GM19351 (cell line): ENCODE results near the gene KCNJ12.
"Not testable (repeated sequence)": the region's sequence is repeated elsewhere in the genome, so short reads cannot be mapped to it uniquely, and the experiment has no call there.

Experiments used
- ATAC-seq: cut with Tn5 transposase; IDR thresholded peaks from one replicate; pipeline ENCODE4 v1.9.1; 2021; ENCODE audit warnings: mild to moderate bottlenecking, moderate library complexity; ENCODE audit not compliant: unreplicated experiment

KCNJ12 gene

DNA sequence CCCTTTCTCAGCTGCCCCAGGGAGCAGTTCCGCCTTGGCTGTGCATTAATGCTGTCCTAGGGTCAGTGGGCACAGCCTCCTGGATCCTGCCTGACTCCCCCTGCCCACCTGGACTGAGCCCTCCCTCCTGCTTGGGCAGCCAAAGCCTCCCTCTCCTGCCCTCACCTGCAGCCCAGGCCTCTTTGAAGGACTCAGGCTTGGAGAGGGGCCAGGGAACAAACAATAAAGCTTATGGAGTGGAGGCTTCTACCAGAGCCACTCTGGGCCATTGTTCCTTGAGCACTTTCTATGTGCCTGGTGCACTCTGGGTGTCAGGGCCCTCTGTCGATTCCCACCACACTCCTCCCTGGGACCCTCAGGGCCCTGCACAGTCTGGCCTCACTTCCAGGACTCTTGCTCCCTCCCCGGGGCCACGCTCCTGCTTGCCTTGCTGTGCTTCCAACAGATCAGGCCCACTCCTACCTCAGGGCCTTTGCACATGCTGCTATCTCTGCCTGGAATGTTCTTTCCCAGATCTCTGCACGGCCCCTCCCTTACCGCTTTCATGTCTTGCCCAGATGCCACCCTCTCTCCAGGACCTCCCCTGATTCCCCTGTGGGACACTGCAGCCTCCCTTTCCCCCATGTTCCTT, 5.0 kb downstream of the KCNJ12 start:
- no peak for ATAC-seq

DNA sequence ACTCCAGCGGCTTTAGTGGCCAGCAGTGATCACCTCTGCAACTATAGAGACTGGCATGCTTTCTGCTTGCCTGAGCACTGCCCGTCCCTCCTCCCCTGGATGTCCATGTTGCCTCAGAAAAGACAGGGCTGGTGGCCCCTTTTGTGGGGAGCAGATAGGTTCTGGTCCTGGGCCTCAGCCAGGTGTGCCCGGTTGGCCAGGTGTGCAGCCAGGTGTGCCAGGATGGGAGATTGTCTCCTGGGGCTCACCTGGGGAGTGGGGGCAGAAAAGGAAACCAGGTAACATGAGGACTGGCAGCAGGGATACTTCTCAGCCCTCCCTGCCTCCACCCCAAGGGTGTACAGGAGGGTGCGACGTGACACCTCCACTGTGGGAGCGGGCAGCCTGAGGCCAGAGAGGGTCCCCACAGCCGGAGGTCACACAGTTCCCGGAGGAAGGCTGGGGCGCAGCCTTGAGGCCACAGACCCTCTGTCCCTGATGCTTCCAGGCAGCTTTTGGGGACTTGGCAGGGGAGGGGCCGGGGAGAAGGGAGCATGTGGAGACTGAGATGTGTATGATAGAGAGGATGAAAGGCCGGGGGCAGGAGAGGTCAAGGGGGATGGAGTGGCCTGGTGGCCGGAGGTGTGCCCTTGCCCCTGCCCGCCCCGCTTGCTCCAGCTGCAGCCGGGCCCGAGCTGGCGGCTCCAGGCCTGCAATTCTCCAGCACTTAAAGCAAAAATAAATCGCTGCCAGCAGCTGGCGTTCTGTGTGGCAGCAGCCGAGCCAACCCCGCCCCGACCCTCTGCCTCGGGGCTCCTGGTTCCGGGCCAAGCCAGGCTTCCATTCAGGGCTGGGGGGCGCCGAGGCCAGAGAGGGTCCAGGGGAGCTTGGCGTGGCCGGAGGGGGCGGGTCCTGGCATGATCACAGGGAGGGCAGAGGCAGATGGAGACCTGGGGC, 6.7 kb downstream of the KCNJ12 start:
- no peak for ATAC-seq

DNA sequence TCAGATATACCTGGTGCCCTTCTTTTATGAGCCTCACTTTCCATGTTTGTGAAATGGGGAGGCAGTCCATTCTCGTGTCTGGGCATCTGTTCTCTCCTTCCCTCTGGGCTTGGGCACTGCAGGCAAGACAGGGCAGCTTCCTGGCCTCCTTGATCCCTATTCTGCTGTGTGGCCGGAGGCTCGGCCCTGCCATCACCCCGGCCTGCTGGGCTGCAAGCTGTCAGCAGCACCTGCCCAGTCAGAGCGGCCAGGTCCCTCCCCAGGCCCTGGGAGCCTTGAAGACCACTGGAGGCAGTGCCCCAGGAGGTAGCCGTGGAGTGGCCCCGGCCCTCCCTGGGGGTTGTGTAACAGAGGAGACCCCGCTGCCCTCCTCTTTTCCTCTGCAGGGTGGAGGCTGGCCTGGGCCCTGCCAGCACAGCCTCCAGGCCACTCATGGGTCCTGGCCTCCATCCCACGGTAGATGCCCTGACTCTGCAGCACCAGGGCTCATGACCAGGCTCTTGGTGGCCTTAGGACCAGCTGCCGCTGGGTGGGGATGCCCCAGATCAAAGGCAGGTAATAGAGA, 9.2 kb downstream of the KCNJ12 start:
- ATAC-seq = no peak

DNA sequence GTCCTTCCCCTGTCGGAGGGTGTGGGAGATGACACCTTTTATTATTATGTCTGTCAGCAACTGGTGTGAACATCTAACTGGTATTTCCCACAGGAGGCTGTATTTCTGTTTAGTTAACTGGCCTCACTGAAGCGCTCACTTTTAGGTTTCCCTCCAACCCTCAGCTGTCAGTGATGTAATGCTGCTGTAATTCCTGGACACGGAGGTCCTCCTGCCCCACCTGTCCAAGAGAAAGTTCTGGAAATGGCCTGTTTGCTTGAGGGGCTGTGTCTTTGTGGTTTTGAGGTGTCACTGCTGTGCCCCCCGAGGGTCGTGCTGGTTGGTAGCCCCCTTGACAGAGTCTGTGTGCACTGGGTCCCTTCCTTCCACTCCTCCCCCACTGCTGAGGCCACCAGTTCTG, 11.5 kb downstream of the KCNJ12 start:
- no peak for ATAC-seq

DNA sequence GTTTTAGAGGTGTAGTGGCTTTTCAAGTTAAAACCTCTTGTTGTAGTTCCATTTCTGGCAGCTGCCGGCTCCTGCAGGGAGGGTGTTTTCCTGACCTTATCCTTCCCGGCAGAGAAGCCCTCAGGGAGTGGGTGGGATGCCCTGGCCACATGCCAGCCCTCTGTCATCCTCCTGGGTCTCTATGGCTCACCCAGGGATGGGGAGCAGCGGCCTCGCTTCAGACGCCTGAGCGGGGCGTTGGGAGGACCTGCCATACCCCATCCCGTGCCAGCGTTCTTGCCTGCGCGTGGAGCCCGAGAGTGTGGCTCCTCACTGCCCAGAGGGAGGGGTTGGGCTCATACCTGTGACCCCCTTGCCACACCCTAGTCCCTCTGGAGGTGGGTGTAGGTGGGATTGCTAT, 11.9 kb downstream of the KCNJ12 start:
- no peak for ATAC-seq

DNA sequence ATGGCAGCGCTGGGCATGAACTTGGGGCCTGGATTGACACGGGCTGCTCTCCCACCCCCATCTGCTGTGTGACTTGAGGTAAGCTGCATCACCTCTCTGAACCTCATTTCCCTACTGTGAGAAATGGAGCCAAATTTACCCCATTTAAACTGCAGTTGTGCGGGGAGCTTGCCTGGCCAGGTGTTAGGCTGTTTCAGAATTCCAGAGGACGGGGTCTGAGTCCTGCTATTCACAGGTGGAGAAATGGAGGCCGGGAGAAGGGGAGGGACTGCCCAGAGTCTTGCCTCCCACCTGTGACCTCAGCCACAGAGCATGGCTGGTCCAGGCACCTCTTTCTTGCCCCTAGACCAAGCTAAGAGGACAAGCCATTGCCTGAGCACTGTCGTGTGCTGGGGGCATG, 12.8 kb downstream of the KCNJ12 start:
- no peak for ATAC-seq

DNA sequence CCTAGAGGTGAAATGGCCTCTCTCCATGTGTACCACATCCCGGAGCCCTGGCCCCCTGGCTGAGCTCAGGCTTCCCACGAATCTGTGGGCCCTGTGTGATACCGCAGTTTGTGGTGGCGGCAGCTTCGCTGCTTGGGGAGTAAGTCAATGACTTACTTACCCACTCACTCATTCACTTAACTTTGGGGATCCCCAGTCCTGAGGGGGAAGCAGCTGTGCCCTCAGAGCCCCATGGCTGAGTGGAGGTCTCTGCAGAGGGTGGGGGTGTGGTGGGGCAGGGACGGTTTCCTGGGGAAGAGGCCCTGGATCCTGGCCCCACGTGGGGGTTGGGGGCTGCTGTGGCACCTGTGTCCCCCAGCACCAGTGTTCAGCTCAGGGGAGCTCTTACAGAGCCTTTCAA, 13.2 kb downstream of the KCNJ12 start:
- no peak for ATAC-seq

DNA sequence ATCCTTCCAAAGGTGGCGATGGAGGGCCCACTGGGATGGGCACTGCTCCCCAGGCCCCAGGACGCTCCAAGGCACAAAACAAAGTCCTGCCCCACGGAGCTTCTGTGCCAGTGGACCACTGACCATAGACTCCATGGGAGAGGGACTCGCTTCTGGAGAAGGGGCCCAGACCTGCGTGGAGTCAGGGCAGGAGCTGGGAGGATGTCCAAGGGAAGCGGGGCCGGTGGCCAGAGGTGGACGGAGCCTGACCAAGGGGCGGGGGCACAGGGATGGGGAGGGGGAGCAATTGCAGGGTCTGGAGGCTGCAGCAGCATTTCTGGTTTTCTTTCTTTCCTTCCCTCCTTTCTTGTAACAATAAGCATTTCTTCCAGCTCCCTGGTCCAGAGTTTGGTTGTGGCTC, 14.1 kb downstream of the KCNJ12 start:
- no peak for ATAC-seq

DNA sequence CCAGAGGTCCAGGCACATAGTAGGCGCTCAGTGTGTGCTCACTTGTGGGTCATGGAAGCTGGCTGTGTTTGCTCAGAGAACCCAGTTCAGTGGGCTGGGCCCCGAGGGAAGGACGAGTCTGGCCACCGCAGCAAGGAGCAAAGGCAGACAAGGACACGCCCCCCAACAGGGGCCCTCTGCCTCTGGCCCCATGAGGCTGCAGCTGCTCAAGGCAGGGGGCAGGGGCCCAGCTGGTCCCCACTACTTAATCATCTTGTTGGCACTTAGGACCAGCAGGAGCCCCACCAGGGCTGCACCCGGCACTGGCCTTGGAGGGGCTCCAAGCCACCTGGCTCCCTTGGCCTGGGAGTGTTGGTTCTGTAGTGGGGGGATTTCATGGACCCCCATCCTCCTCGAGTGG, 16.1 kb downstream of the KCNJ12 start:
- ATAC-seq = no peak

DNA sequence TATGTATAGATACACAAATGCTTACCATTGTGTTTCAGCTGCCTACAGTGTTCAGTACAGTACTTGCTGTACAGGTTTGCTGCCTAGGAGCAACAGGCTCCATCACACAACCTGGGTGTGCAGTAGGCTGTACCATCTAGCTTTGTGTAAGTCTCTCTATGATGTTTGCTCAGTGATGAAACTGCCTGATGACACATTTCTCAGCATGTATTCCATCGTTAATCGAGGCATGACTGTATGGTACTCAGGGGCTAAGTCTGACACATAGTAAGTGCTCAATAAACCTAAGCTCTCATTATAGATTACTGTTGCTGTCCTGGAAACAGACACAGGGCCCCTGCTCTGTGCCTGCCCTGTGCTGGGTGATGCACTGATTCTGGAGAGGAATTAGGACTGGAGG, 18.1 kb downstream of the KCNJ12 start:
- no peak for ATAC-seq

DNA sequence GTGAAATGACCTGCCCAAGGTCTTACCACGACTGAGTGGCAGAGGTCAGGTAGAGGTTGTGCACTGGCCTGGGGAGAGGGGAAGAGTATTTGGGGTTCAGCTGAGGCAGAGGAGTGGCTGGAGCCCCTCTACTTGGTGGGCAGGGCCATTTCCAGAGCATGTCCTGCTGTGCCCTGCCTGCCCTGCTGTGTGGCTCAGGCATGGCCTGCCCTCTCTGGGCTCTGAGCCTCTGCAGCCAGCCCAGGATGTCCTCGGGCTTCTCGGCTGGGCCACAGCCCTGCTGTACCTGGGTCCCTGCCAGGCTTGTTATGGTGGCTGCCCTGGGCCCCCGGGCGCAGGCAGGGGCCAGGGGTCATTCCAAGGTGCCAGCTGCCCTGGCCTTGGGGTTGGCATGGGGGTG, 19.6 kb downstream of the KCNJ12 start:
- no peak for ATAC-seq

DNA sequence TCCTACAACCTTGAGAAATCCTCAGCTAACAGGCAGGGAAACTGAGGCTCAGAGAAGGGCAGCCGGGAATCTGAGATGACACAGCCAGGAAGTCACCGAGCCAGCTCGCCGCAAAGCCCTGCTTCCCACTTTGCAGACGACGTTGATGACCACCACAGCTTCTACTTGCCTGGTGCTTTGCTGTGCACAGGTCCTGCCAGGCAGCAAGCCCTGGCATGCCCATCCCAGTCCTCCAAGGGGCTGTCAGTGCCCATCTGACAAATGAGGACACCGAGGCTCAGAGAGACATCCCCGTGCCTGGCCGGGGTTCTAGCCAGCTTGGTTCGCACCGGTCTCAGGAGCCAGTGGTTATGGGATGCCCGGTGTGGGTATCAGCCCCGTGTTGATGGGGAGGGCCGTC, 20.1 kb downstream of the KCNJ12 start:
- ATAC-seq = no peak

DNA sequence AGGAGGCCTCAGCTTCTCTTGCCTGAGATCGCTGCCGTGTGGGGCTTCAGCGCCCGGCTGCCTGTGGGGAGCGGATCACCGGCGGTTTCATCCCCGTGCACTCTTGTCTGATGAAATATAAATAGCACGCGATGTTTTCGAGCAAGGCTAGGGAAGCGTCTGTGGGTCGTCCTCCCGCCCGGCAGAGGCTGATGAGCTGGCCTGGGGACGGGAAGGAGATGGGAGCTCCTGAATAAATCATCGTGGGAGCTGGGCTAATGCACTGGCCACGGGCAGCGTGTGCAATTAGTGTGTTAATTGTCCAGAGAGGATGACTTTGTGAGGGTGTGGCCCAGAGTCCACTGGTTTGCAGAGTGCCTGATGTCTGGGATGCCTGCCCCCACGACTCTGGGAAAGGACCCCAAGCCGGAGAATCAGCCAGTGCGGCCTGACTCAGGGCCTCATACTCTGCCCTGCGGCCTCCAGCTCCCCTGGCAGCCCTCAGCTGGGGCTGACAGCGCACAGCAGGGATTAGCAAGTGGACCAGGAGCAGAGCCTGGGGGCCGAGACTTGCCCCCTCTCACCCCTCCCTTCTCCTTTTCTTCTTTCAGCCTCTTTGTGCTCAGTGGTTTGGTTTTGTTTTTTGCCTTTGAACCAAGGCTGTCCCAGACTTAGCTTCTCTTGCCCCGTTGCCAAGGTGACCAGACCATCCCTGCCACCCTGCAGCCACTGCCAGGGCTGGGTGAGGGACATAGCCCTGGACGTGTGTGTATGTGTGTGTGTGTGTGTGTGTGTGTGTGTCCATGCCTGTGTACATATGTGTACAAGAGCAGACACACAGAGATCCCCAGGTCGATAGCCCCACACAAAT, 21.4 kb downstream of the KCNJ12 start:
- no peak for ATAC-seq

DNA sequence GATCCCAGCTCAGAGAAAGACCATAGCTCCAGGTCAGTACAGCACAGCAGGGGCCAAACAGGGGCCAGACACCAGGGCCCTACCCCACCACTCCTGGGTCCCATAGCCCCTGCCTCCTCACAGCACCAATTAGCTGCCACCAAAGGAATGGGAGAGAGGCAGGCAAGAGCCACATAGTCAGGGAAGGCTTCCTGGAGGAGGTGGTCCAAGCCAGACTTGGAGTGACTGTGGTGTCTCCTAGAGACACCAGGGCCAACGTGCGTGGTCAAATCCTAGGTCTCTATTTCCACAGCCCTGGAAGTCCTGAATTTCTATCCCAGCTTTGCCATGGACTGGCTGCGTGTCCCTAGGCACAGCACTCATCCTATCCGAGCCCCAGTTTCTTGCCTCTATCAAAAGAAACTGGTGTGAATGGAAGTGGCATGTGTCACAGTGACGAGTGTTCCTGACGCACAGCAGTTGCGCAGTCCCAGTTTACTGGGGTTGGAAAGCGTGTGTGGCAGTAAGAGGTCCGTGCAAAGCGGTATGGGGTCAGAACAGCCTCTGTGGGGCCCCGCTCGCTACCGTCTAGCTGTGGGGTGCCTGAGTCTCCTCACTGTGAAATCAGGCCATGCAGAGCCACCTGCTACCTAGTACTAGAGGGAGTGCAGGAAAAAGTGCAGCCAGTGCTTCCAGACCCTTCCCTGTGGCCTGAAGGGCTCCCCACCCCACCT, 23.5 kb downstream of the KCNJ12 start:
- ATAC-seq = no peak

DNA sequence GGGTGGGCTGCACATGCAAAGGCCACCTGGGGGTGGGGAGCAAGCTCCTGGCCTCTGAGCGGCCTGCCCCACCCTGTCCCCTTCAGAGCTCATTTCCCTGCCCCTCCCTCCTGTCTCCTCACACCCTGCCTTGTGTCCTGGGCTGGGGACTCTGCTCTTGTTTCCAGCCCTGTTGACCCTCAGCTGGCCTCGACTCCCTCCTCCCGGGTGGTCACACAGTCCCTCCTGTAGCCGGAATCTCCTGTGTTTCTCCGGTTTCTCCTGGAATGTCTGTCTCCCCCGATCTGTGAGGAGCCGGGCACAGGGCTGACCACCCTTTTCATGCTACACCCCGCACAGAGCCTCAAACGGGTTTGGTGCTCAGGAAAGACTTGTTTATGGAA, 24.0 kb downstream of the KCNJ12 start:
- ATAC-seq = not testable (repeated sequence)

DNA sequence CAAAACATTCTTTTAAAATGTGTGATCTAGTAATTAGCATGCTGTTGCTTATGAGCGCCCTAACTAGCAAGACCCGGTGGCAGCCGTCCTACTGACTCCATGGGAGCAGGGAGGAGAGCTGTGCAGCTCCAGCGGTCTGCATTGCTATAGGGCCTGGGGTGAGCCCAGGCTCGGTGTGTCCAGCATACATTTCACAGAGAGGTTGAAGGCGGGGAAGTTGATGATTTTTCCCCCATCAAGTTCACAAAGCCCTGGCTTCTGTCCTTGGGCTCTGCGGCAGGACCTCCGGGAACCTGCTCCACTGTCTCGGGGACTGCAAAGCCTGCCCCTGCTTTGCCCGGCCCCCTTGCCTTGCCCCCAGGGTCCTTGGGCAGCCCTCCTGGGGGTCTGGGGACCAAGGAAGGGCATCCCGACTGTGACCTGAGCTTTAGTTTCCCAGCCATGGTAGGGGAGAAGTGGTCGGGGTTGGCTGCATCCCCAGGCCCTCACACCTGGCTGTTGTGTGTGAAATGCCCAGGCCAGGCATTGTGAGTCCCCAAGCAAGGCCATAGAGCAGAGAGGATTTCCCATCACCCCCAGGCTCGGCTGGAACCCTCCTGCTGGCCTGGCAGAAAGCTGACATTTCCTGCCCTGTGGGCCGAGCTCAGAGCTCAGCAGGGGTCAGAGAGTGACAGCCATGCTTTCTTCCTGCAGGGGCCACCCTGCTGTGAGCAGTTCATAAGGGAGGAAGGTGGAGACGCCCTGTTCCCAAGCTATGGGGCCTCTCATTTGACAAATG, 24.8 kb downstream of the KCNJ12 start:
- ATAC-seq = no peak

DNA sequence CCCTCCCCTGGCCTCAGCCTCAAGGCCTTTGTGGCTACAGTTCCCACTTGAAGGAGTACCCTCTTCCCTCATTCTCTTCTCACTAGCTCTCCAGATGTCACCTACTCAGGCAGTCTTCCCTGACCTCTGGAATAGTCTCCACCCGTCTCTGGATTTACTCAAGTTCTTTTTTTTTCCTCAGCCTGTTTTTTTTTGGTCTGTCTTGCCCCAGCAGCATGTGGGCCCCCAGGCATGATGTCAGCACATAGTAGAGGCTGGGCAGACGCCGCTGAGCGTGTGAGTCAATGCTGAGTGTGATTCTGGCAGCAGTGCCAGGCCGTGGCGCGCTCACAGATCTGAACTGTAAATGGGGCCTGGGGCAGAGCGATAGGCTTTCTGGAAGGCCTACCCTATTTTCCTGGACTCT, 26.0 kb downstream of the KCNJ12 start:
- ATAC-seq = not testable (repeated sequence)

DNA sequence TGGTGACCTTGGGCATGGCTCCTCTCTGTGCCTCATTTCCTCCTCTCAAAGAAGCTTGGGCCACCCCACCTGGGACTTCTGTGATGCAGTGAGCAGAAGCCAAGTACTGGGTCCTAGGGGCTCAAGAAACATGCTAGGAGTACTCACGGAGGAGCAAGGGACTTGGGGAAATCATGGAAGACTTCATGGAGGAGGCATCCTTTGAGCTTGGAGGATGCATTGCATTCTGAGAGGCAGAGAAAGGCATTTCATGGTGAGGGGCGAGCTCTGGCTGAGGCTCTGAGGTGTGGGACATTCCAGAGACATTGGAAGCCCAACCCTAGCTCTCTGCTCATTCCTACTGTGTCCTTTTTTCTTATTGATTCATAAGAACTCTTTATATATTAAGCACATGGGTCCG, 26.8 kb downstream of the KCNJ12 start:
- ATAC-seq = not testable (repeated sequence)

DNA sequence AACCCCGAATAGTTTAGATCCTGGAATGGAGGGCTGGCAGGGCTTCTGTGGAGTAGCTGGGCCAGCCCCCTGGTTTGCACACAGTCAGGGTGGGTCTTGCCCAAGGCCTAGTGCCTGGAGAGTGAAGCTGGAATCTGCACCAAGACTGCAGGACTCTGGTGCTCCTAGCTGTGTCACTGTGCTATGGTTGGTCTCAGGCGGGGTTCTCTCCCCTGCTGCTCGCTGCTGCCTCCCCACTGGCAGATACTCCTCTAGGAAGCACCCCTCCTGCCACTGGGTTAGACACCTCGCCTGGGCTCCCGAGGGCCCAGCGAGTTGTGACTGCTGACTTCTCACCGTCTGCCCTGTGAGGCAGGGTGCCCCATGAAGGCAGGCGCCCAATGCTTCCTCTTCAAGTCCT, 27.9 kb downstream of the KCNJ12 start:
- not testable (repeated sequence) for ATAC-seq

DNA sequence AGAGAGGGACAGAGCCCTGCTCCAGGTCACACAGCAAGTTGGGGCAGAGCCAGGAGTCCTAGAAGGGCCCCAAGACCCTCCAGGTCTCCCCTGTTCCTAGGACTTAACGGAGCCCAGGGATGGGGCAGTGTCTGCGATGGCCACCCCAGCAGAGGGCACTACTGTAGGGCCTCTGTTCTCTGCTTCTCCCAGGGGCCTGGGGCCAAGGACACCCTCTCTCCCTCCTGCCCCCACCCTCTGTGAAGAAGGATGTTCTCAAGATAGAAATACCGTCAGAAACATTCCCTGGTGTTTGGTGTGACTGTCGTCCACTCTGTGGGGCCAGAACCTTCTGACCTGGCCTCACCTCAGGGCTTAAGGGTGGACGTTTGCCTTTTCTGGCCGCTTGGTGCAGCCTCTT, 28.4 kb downstream of the KCNJ12 start:
- not testable (repeated sequence) for ATAC-seq
